Transverse colon (tissue), 4 donors: ENCODE measurements around the gene HABP2. TPM values are rescaled to one million over a fixed set of nuclear protein-coding genes. Genes with fewer than 3 reads are reported as not detected.

Experiments
- DNase-seq: peaks from one replicate; pipeline ENCODE4 v3.0.0-alpha.2; 2019
- H3K27ac ChIP-seq, 4 donors: fragments of 200-600 bp; sonication (generic); 2 replicates each; pipeline ENCODE4 v1.5.1; 2016 to 2018; ENCODE audit warnings: inconsistent platforms in 4 of 4
- H3K27me3 ChIP-seq: fragments of 200-600 bp; sonication (generic); 2 replicates; pipeline ENCODE4 v1.5.1; 2017; ENCODE audit warnings: inconsistent platforms
- H3K36me3 ChIP-seq, 4 donors: fragments of 200-600 bp; sonication (generic); 2 replicates each; pipeline ENCODE4 v1.5.1; 2017 to 2019; ENCODE audit warnings: inconsistent platforms in 4 of 4
- H3K4me1 ChIP-seq, 4 donors: fragments of 200-600 bp; sonication (generic); 2 replicates each; pipeline ENCODE4 v1.5.1; 2017 to 2020; ENCODE audit warnings: inconsistent platforms in 4 of 4
- H3K4me3 ChIP-seq, 4 donors: fragments of 200-600 bp; sonication (generic); 1 replicate in 1 of 4; 2 replicates in 3 of 4; pipeline versions ENCODE4 v1.5.1 to v1.6.1; 2017 to 2019; ENCODE audit warnings: inconsistent platforms in 4 of 4
- H3K9me3 ChIP-seq, 2 donors: fragments of 200-600 bp; sonication (generic); 2 replicates each; pipeline ENCODE4 v1.5.1; 2017 to 2019; ENCODE audit warnings: inconsistent platforms in 2 of 2
- CTCF ChIP-seq, 5 experiments: fragments of 200-600 bp in 3 of 5; fragments of 450-650 bp in 2 of 5; sonication (generic) in 3 of 5; IDR thresholded peaks; 1 replicate in 2 of 5; 2 replicates in 3 of 5; pipeline ENCODE4 v1.5.1; 2016 to 2017; ENCODE audit warnings: antibody characterized with exemption in 5 of 5, inconsistent platforms in 3 of 5, mild to moderate bottlenecking in 2 of 5, moderate library complexity in 1 of 5
- EP300 ChIP-seq: sonication (generic); formaldehyde crosslinking; IDR thresholded peaks from one replicate; pipeline ENCODE4 v1.6.1; 2017; ENCODE audit warnings: antibody characterized with exemption, low read depth
- POLR2A ChIP-seq: fragments of 450-650 bp; IDR thresholded peaks from one replicate; pipeline ENCODE4 v1.6.1; 2016; ENCODE audit warnings: antibody characterized with exemption, mild to moderate bottlenecking, moderate library complexity
- POLR2AphosphoS5 ChIP-seq, 3 donors: sonication (generic); formaldehyde crosslinking; IDR thresholded peaks; one replicate each; pipeline ENCODE4 v1.6.1; 2016; ENCODE audit warnings: antibody characterized with exemption in 3 of 3
- WGBS, 2 donors: methylation state at CpG; one replicate each; pipeline ENCODE4 v1.1.5; 2018; ENCODE audit warnings: low coverage in 1 of 2; 5-methylcytosine and 5-hydroxymethylcytosine counted together
- in situ Hi-C, 4 donors: fragments of 200-750 bp; cut with MboI; loops; one replicate each; pipeline versions ENCODE4 v1.15.0 to v1.15.1; 2017; ENCODE audit warnings: low sequenced_read_pairs in 3 of 4, low pct_ligation_motif_present in 1 of 4, low pct_unique_long_range_greater_than_20kb in 1 of 4
- intact Hi-C: fragments of 100-400 bp; cut with DNase I; formaldehyde crosslinking; loops from one replicate; pipeline ENCODE4 v1.15.1; 2023; ENCODE audit warnings: low total_unique reads
- total RNA-seq, 4 donors: library from RNA; depleted of rRNA; stranded (reverse); fragments of >200 nt; gene quantifications; one replicate each; pipeline ENCODE4 v1.1.0, GENCODE V29; 2016

The HABP2 gene
- total RNA-seq, 4 donors from 2014 or later: not detected

GRCh38 chr10:113618338-113618737 is 65.5 kb downstream of the HABP2 start:
- intact Hi-C loops: no loop called here
- Histone ChIP-seq H3K27ac (no peak overlapping the region), H3K36me3 (no peaks in the 10 kb centered on the region), H3K27me3 (peaks cover 24% of the 10 kb centered on the region), H3K4me3 (no peak overlapping the region), H3K4me1 (no peaks in the 10 kb centered on the region), H3K9me3 (no peaks in the 10 kb centered on the region)
- WGBS, 2 donors: 50 to 83% methylated on average over 1 to 7 of the region's 7 CpGs
- in situ Hi-C loops: no loop called here
- no peak for DNase-seq
- no peak for TF ChIP-seq CTCF (IDR thresholded peaks at IDR 0.05)
- no peak for TF ChIP-seq POLR2AphosphoS5 (IDR thresholded peaks at IDR 0.05)
- TF ChIP-seq EP300: no peak
- no peak for TF ChIP-seq POLR2A

- WGBS, 2 donors: 56 to 57% methylated on average over 1 of the region's 1 CpG
- H3K4me3 ChIP-seq: no peak overlapping the region
Measured at GRCh38 chr10:113619401-113619800, 66.5 kb downstream of the HABP2 start.

GRCh38 chr10:113620511-113620910 is 67.7 kb downstream of the HABP2 start:
- H3K4me3 ChIP-seq: no peak overlapping the region
- in situ Hi-C loops (no loop called here), intact Hi-C loops (no loop called here)
- H3K27ac ChIP-seq: no peak overlapping the region
- 82 to 89% methylated on average over 5 to 8 of the region's 8 CpGs for WGBS, 2 donors
- no peaks in the 10 kb centered on the region for H3K36me3 ChIP-seq
- no peak for TF ChIP-seq POLR2A
- H3K9me3 ChIP-seq: no peaks in the 10 kb centered on the region
- peaks cover 24% of the 10 kb centered on the region for H3K27me3 ChIP-seq
- peaks cover 0 to 5% (median 0%) of the 10 kb centered on the region in 4 donors for H3K4me1 ChIP-seq
- DNase-seq: no peak

More at GRCh38 chr10:113619401-113619800, 66.5 kb downstream of the HABP2 start:
- TF ChIP-seq POLR2A (no peak), EP300 (no peak), CTCF (IDR thresholded peaks at IDR 0.05) (no peak), POLR2AphosphoS5 (IDR thresholded peaks at IDR 0.05) (no peak)
- intact Hi-C loops: no loop called here
- peaks cover 24% of the 10 kb centered on the region for H3K27me3 ChIP-seq
- no peak overlapping the region for H3K27ac ChIP-seq
- no peaks in the 10 kb centered on the region for H3K36me3 ChIP-seq
- in situ Hi-C loops: no loop called here
- no peaks in the 10 kb centered on the region for H3K4me1 ChIP-seq
- no peak for DNase-seq
- no peaks in the 10 kb centered on the region for H3K9me3 ChIP-seq

- no peak for TF ChIP-seq POLR2A
- TF ChIP-seq POLR2AphosphoS5 (IDR thresholded peaks at IDR 0.05): no peak
- TF ChIP-seq EP300: no peak
- no peak for TF ChIP-seq CTCF (IDR thresholded peaks at IDR 0.05)
- Histone ChIP-seq H3K4me3 (no peak overlapping the region), H3K27ac (no peak overlapping the region), H3K9me3 (no peaks in the 10 kb centered on the region), H3K27me3 (peaks cover 24% of the 10 kb centered on the region), H3K36me3 (no peaks in the 10 kb centered on the region), H3K4me1 (peaks cover 0 to 9% (median 2%) of the 10 kb centered on the region in 4 donors)
- in situ Hi-C loops (no loop called here), intact Hi-C loops (no loop called here)
- WGBS, 2 donors: 83 to 97% methylated on average over 6 to 9 of the region's 9 CpGs
- DNase-seq: no peak
Measured at GRCh38 chr10:113620936-113621335, 68.1 kb downstream of the HABP2 start.

- Histone ChIP-seq H3K27ac (no peak overlapping the region), H3K4me3 (no peak overlapping the region), H3K36me3 (no peaks in the 10 kb centered on the region), H3K9me3 (no peaks in the 10 kb centered on the region), H3K4me1 (peaks cover 0 to 15% (median 3%) of the 10 kb centered on the region in 4 donors), H3K27me3 (peaks cover 22% of the 10 kb centered on the region)
- 79 to 83% methylated on average over 1 to 8 of the region's 8 CpGs for WGBS, 2 donors
- in situ Hi-C loops (no loop called here), intact Hi-C loops (no loop called here)
- TF ChIP-seq POLR2AphosphoS5 (IDR thresholded peaks at IDR 0.05) (no peak), POLR2A (no peak), CTCF (IDR thresholded peaks at IDR 0.05) (no peak), EP300 (no peak)
- DNase-seq: no peak
Measured at GRCh38 chr10:113621799-113622198, 68.9 kb downstream of the HABP2 start.
